GM23338 (cell line): ENCODE data around the gene ZBTB7A.
"Not testable (repeated sequence)": the region's sequence is repeated elsewhere in the genome, so short reads cannot be mapped to it uniquely, and the experiment has no call there.

Experiments used
- CREB1 ChIP-seq: fragments of 250-450 bp; sonication (Bioruptor Pico); IDR thresholded peaks from 2 replicates; pipeline ENCODE4 v1.5.0; 2020; ENCODE audit warnings: low read depth, mild to moderate bottlenecking, moderate library complexity
- EZH2phosphoT487 ChIP-seq: fragments of 200-600 bp; sonication (generic); IDR thresholded peaks from one replicate; pipeline ENCODE4 v1.8.1; 2018; ENCODE audit warnings: antibody characterized with exemption; ENCODE audit not compliant: unreplicated experiment
- ZNF114 ChIP-seq: fragments of 250-450 bp; sonication (Bioruptor Pico); IDR thresholded peaks from 2 replicates; pipeline ENCODE4 v1.5.0; 2020; ENCODE audit warnings: mild to moderate bottlenecking, moderate library complexity
- ZNF331 ChIP-seq: fragments of 250-450 bp; sonication (Bioruptor Pico); IDR thresholded peaks from 2 replicates; pipeline ENCODE4 v1.5.0; 2020; ENCODE audit warnings: low read depth, mild to moderate bottlenecking, moderate library complexity
- TF ChIP-seq, protein P1 (sequence below), 2 experiments: fragments of 200-600 bp in 1 of 2; sonication (generic) in 1 of 2; conservative IDR thresholded peaks; 2 replicates each; pipeline versions ENCODE4 v1.5.1 to v1.6.1; 2016 to 2017; ENCODE audit warnings: antibody characterized with exemption in 2 of 2, low read depth in 2 of 2, mild to moderate bottlenecking in 2 of 2, moderate library complexity in 1 of 2
- TF ChIP-seq, protein P2 (sequence below): IDR thresholded peaks from one replicate; pipeline ENCODE4 v1.6.1; 2018; ENCODE audit warnings: antibody characterized with exemption; ENCODE audit not compliant: unreplicated experiment

DNA sequence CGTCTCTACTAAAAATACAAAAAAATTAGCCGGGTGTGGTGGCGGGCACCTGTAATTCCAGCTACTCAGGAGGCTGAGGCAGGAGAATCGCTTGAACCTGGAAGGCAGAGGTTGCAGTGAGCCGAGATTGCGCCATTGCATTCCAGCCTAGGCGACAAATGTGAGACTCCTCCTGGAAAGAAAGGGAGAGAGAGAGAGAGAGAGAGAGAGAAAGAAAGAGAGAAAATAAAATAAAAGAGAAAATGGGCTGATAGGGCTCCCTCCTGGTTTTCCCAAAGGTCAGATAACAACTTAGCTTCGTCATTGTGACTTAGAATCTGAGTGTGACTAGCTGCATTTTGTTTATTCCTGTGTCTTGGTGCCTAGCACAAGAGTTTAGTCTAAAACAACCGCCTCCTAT is 61.3 kb downstream of the ZBTB7A start:
- TF ChIP-seq ZNF331; CREB1 (CRISPR knock-in tag); EZH2phosphoT487; ZNF114 (CRISPR knock-in tag): not testable (repeated sequence)
- TF ChIP-seq, protein P1, sequence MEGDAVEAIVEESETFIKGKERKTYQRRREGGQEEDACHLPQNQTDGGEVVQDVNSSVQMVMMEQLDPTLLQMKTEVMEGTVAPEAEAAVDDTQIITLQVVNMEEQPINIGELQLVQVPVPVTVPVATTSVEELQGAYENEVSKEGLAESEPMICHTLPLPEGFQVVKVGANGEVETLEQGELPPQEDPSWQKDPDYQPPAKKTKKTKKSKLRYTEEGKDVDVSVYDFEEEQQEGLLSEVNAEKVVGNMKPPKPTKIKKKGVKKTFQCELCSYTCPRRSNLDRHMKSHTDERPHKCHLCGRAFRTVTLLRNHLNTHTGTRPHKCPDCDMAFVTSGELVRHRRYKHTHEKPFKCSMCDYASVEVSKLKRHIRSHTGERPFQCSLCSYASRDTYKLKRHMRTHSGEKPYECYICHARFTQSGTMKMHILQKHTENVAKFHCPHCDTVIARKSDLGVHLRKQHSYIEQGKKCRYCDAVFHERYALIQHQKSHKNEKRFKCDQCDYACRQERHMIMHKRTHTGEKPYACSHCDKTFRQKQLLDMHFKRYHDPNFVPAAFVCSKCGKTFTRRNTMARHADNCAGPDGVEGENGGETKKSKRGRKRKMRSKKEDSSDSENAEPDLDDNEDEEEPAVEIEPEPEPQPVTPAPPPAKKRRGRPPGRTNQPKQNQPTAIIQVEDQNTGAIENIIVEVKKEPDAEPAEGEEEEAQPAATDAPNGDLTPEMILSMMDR (conservative IDR thresholded peaks at IDR 0.05; ENCODE audit: low read depth in 2 of 2): not testable (repeated sequence)
- TF ChIP-seq, protein P2, sequence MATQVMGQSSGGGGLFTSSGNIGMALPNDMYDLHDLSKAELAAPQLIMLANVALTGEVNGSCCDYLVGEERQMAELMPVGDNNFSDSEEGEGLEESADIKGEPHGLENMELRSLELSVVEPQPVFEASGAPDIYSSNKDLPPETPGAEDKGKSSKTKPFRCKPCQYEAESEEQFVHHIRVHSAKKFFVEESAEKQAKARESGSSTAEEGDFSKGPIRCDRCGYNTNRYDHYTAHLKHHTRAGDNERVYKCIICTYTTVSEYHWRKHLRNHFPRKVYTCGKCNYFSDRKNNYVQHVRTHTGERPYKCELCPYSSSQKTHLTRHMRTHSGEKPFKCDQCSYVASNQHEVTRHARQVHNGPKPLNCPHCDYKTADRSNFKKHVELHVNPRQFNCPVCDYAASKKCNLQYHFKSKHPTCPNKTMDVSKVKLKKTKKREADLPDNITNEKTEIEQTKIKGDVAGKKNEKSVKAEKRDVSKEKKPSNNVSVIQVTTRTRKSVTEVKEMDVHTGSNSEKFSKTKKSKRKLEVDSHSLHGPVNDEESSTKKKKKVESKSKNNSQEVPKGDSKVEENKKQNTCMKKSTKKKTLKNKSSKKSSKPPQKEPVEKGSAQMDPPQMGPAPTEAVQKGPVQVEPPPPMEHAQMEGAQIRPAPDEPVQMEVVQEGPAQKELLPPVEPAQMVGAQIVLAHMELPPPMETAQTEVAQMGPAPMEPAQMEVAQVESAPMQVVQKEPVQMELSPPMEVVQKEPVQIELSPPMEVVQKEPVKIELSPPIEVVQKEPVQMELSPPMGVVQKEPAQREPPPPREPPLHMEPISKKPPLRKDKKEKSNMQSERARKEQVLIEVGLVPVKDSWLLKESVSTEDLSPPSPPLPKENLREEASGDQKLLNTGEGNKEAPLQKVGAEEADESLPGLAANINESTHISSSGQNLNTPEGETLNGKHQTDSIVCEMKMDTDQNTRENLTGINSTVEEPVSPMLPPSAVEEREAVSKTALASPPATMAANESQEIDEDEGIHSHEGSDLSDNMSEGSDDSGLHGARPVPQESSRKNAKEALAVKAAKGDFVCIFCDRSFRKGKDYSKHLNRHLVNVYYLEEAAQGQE: not testable (repeated sequence)
